Dedifferentiated amniotic fluid mesenchymal stem cell (primary cell): ENCODE data around the gene PTPRF.
"Not testable (repeated sequence)": the region's sequence is repeated elsewhere in the genome, so short reads cannot be mapped to it uniquely, and the experiment has no call there.

ENCODE experiments used
- DNase-seq: peaks from one replicate; pipeline ENCODE4 v3.0.0-alpha.2; 2016; ENCODE audit errors: extremely low spot score

The PTPRF gene

DNA sequence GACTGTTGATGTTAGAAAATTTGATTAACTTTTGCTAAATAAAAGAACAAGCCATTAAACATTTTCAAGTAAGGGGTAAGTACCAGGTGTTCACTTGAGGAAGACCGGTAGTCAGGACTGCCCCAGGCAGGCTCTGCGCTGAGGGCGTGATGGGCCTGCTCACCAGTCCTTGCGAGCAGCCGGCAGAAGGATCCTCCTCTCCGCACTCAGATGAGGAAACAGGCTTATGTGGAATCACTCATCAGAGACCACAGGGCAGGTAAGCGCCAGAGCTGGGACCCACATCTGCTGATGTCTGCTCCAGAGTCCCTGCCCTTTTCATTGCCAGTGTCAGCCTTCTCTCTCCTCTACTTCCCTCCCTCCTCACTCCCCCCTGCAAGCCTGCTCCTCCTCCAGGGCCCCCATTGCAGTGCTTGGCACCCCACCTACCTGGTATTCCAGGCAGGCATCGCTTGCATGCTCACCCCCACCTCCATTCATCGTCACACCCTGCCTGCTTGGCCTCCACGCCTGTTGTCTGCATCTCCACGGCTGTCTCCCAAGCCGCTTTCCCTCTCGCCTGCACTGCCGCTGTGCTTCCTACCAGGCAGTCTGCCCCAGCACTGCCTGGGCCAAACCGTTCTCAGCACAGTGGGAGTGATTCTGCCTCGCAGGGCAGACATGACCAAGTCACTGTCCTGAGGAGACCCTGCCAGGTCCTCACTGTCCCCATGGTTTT, 94.5 kb downstream of the PTPRF start:
- DNase-seq = no peak

- DNase-seq = no peak
Measured at GRCh38 chr1:43632135-43632670, 101.5 kb downstream of the PTPRF start.

DNA sequence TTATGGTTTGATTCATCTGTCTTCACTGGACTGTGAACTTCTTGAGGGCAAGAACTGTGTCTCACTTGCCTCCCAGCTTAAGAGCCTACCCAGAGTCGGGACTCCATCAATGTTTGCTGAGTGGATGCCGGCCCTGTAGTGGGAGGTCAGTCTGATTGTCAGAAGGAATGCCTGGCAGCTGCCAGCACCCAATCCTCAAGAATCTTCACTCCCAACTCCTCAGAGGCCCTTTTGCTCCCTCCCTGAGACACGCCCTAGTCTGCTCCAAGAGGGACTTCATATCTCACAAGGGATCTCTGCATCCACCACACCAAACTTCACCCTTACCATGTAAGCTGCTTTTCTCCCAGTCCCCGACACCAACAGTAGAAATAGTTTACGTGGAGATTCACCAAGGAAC, 104.0 kb downstream of the PTPRF start:
- DNase-seq = no peak

GRCh38 chr1:43636006-43636641, 105.4 kb downstream of the PTPRF start:
- no peak for DNase-seq

DNA sequence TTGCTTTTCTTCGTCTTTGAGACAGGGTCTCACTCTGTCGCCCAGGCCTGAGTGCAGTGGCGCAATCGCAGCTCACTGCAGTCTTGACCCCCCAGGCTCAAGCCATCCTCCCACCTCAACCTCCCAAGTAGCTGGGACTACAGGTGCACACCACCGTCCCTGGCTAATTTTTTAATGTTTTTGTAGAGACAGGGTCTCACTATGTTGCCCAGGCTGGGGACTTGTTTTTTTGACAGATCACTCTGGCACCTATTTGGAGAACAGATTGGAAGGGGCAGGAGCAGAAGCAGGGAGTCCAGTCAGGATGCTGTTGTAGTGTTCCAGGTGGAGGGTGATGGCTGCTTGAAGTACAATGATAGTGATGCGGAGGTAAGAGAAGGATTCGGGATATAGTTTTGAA, 106.6 kb downstream of the PTPRF start:
- DNase-seq = no peak

DNA sequence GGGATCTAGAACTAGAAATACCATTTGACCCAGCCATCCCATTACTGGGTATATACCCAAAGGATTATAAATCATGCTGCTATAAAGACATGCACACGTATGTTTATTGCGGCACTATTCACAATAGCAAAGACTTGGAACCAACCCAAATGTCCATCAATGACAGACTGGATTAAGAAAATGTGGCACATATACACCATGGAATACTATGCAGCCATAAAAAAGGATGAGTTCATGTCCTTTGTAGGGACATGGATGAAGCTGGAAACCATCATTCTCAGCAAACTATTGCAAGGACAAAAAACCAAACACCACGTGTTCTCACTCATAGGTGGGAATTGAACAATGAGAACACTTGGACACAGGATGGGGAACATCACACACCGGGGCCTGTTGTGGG, 107.7 kb downstream of the PTPRF start:
- not testable (repeated sequence) for DNase-seq

DNA sequence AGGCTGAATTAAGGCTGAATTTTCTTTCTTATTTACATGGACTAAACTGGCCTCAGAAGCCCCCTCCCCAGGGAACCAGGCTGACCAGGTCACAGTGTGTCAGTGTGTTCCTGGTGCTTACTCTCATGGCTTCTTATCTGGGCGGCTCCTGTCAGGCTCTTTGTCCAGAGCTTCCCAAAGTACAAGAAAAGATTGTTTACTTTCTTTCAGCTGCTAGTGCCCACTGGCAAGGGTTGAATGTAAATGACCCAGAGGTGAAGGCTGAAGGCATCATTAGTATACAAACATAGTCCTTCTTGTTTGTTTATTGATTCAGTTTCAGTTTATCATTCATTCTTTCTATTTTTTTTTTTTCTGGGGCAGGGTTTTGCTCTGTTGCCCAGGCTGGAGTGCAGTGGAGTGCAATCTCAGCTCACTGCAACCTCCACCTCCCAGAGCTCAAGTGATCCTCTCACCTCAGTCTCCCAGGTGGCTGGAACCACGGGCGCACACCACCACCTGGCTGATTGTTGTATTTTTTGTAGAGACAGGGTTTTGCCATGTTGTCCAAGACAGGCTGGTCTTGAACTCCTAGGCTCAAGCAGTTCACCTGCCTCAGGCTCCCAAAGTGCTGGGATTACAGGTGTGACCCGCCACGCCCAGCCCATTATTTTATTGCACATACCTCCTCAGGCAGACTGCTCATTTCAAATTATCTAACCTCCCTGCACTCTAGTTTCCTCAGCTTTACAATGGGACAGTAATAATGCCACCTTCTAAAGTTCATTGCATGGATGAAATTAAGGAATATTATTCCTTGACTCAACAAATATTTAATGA, 109.5 kb downstream of the PTPRF start:
- DNase-seq = no peak

GRCh38 chr1:43644558-43644957, 113.9 kb downstream of the PTPRF start:
- no peak for DNase-seq

DNA sequence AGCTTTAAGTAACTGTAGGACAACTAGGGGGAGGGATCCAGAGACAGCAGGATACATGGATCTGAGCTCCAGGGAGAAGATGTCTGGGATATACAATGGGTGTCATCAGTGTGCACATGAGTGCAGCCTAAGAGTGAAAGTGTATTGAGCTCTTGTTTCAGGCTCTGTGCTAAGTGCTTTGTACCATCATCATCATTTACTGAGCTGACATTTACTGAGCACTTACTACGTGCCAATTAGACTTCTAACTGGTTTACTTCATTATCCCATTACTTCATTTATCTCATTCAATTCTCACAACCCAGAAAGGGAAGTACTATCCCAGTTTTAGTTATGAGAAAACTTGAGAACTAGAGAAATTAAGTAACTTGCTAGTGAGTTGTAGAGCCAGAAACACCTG, 114.8 kb downstream of the PTPRF start:
- DNase-seq = no peak

DNA sequence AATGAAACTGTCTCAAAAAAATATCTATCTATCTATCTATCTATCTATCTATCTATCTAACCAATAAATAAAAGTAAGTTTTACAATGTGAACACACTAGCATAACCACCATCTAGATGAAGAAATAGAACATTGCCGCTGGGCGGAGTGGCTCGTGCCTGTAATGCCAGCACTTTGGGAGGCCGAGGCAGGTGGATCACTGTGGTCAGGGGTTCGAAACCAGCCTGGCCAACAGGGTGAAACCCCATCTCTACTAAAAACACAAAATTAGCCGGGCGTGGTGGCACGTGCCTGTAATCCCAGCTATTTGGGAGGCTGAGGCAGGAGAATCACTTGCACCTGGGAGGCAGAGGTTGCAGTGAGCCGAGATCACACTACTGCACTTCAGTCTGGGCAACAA, 116.6 kb downstream of the PTPRF start:
- not testable (repeated sequence) for DNase-seq

GRCh38 chr1:43648221-43648847, 117.7 kb downstream of the PTPRF start:
- DNase-seq = no peak

GRCh38 chr1:43648876-43649477, 118.3 kb downstream of the PTPRF start:
- no peak for DNase-seq

DNA sequence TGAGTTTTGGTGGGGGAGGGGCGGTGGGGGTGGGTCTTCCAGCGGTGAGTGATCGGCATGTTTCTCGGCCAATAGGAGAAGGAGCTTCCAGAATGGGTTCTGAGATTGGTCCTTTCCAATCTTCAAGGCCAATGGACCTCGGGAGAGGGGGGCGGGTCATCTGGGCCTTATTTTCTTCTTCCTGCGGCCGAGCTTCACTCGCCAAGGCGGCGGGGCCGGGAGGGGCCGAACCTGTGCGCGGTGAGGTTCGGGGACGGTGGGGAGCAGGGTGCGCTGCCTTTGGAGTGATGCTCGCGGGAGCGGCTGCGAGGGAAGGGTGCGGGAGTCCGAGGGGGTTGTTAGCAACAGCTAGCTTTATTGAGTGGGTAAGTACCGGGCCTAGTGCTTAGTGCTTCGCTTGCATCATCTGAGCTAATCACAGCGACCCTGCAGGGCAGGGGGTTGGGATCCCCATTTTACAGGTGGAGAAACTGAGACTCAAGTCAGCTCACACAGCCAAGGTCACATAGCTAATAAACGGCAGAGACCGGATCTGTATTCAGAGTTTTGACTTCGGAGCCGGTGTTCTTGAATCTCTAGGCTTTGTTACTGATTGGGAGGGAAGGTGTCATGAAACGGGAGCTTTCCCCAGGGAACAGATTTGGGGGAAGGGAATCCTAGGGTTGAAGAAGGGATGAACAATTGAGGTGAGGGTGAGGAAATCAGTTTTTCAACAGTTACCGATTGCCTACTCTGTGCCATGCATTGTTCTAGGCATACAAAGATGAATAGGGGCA, 119.8 kb downstream of the PTPRF start:
- DNase-seq = peak; percentile 98

DNA sequence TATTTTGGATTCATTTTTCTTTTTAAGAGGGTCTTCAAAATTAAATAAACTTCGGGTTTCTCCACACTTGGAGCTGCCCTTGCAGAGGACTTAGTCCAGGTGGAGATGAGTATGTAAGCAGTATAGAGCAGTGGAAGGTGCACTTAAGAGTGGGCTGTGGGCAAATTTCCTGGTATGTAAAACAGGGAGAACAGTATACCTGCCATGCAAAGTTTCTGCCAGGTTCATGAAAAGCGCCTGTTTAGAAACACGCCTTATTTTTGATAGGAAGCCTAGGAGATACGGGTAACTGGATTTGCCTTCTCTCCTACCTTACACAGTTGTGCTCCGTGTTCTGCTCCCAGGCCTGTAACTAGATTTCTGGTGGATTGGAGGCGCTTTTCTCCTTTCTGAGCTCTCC, 120.5 kb downstream of the PTPRF start:
- DNase-seq = no peak

- DNase-seq = no peak
Measured at GRCh38 chr1:43651902-43652301, 121.2 kb downstream of the PTPRF start.

DNA sequence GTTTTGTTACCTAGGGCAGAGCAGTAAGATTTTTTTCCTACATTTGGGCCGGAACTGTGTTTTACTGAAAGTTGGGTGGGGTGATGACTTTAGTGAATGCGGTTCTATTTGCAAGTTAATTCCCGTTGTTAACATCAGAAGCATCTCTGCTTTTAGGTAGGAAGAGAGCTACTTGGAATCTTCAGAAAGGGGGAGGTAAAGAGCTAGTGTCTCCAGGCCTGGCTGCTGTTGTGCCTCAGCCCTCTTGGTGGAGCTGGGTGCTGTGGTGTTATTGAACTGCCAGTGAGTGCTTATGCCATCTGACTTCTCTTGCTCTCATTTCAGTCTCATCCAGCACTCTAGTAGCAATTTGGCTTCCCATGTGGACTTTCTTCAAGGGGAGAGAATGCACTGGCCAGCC, 122.7 kb downstream of the PTPRF start:
- no peak for DNase-seq

DNA sequence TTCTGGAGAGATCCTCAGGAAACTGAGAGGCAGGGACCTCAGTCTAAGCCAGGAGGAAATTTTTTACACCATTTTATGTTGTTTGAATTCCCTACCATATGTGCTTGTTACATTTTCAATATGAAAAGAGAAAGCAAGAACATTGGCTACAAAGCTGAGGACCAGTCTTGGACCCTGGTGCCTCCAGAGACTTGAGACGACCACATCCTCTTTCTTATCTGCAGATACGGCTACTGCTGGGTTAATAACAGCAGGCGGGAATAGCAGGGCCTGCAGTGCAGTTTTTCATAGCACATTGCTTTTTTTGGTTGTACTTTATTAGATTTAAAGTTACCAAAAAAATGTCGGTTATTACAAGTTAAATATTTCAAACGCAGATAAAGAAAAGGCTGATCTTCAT, 123.2 kb downstream of the PTPRF start:
- DNase-seq = no peak

DNA sequence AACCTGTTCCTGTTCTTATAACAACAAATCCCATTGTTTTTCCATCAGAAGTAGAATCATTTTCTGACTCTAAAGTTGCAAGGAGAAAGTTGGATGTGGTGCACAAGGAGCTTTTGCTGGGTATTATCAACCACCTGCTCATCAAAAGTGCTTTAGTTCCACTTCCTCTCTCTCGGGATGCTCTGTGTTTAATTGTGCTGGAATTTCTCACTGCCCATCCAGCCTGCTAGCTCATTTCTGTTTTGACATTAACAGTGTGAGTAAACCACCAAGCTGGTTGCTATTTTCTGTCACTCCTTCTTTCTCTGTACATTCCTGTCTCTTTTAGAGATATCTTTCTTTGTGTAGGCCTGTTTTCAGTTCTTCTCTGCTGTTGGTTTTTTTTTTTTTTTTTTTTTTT, 125.3 kb downstream of the PTPRF start:
- DNase-seq = no peak

GRCh38 chr1:43659212-43660166, 128.8 kb downstream of the PTPRF start:
- DNase-seq = no peak

- DNase-seq = no peak
Measured at GRCh38 chr1:43660355-43660754, 129.7 kb downstream of the PTPRF start.
